HG02943 (cell line): ENCODE results near the gene PCDHA12.
"Not testable (repeated sequence)": the region's sequence is repeated elsewhere in the genome, so short reads cannot be mapped to it uniquely, and the experiment has no call there.

Experiments
- ATAC-seq: cut with Tn5 transposase; IDR thresholded peaks from one replicate; pipeline ENCODE4 v1.9.1; 2021; ENCODE audit warnings: mild to moderate bottlenecking, low read depth, moderate library complexity; ENCODE audit not compliant: unreplicated experiment

PCDHA12 gene

GRCh38 chr5:140875085-140876065 lies at the start of gene PCDHA12:
PCDHA12 (plus strand) TSS chr5:140875308; CDS start chr5:140875473, 165 bp downstream.
- ATAC-seq = no peak

- no peak for ATAC-seq
Observed at GRCh38 chr5:140827704-140828361, 47.3 kb upstream of the PCDHA12 start, which contains the start of gene PCDHA6. PCDHA6 (plus strand) TSS chr5:140827960; CDS start chr5:140828092, 132 bp downstream.

- ATAC-seq = no peak
Observed at GRCh38 chr5:140828362-140828737, 46.8 kb upstream of the PCDHA12 start.

GRCh38 chr5:140829511-140830501 lies 45.3 kb upstream of the PCDHA12 start:
- not testable (repeated sequence) for ATAC-seq

- no peak for ATAC-seq
Observed at GRCh38 chr5:140833993-140834392, 41.1 kb upstream of the PCDHA12 start, which contains the start of gene PCDHA7. PCDHA7 (plus strand) TSS chr5:140834269; CDS start chr5:140834384, 115 bp downstream.

GRCh38 chr5:140834439-140835008 lies 40.6 kb upstream of the PCDHA12 start:
- ATAC-seq = not testable (repeated sequence)

- ATAC-seq = no peak
Observed at GRCh38 chr5:140835622-140836510, 39.2 kb upstream of the PCDHA12 start.

GRCh38 chr5:140840978-140841962 lies 33.8 kb upstream of the PCDHA12 start, which contains the start of gene PCDHA8:
PCDHA8 (plus strand) TSS chr5:140841187; CDS start chr5:140841322, 135 bp downstream.
- ATAC-seq = no peak

GRCh38 chr5:140842798-140843733 lies 32.0 kb upstream of the PCDHA12 start:
- no peak for ATAC-seq

GRCh38 chr5:140848139-140849102 lies 26.7 kb upstream of the PCDHA12 start, which contains the start of gene PCDHA9:
PCDHA9 (plus strand) TSS chr5:140848382; CDS start chr5:140848496, 114 bp downstream.
- not testable (repeated sequence) for ATAC-seq

GRCh38 chr5:140849831-140850634 lies 25.1 kb upstream of the PCDHA12 start:
- not testable (repeated sequence) for ATAC-seq

- ATAC-seq = no peak
Observed at GRCh38 chr5:140855772-140856674, 19.1 kb upstream of the PCDHA12 start, which contains the start of gene PCDHA10. PCDHA10 (plus strand) TSS chr5:140855897; CDS start chr5:140856049, 152 bp downstream.
